K562 (cell line): ENCODE measurements around the gene GGA3. TPM values are rescaled to one million over a fixed set of nuclear protein-coding genes. Genes with fewer than 3 reads are reported as not detected.

ENCODE experiments used
- ATAC-seq: fragments of 200-7000 bp; cut with Tn5 transposase; 3 replicates; pipeline ENCODE4 v1.9.1; 2020; ENCODE audit warnings: moderate library complexity
- Bru-seq: library from RNA; stranded (reverse); fragments of 400-500 nt; gene quantifications from one replicate; lab custom pipeline; 2021; lab: Mats Ljungman, UMichigan
- BruChase-seq, 2 experiments: library from RNA; stranded (reverse); fragments of 400-500 nt; gene quantifications; one replicate each; lab custom pipeline; 2021; lab: Mats Ljungman, UMichigan
- BruUV-seq: library from RNA; stranded (reverse); fragments of 400-500 nt; replicated peaks from 2 replicates; lab custom pipeline; 2021; lab: Mats Ljungman, UMichigan
- CTCF ChIA-PET: fragments of 300-600 bp; formaldehyde crosslinking; extraction: SDS; loops from one replicate; lab custom pipeline; 2021; ENCODE audit warnings: low intra/inter-chr PET ratio; lab: Yijun Ruan, JAX
- POLR2A ChIA-PET: fragments of 300-600, 350-650 bp; sonication (Branson Sonifier 250); formaldehyde crosslinking; extraction: SDS; loops from one replicate; lab custom pipeline; 2021; ENCODE audit warnings: antibody characterized with exemption, inconsistent platforms; lab: Yijun Ruan, JAX
- DNase-seq, 4 experiments: peaks; one replicate each; pipeline versions ENCODE4 v3.0.0 to v3.0.0-alpha.2; 2011 to 2018; ENCODE audit warnings: low spot score in 3 of 4, mixed read lengths in 3 of 4; ENCODE audit errors: extremely low read depth in 1 of 4
- FAIRE-seq: peaks from 2 replicates; lab custom pipeline; 2011; peaks lifted over from hg19 to GRCh38; lab: Jason Lieb, UNC
- H2AFZ ChIP-seq: 2 replicates; pipeline ENCODE4 v1.6.0; 2011; ENCODE audit warnings: low read depth, low read length, control low read depth, inconsistent platforms
- H3K27ac ChIP-seq: fragments of 200-600 bp; 3 replicates; pipeline ENCODE4 v1.8.0; 2011; ENCODE audit warnings: low read depth, mild to moderate bottlenecking, control low read depth, inconsistent platforms, low read length, moderate library complexity, mixed read lengths; ENCODE audit errors: extremely low read depth
- H3K27me3 ChIP-seq, 2 experiments: fragments of 300-600 bp in 1 of 2; 2 replicates in 1 of 2; 3 replicates in 1 of 2; pipeline versions ENCODE4 v1.6.0 to v1.8.0; 2011; ENCODE audit warnings: inconsistent platforms in 2 of 2, low read length in 2 of 2, mild to moderate bottlenecking in 1 of 2, mixed read lengths in 1 of 2, moderate library complexity in 1 of 2; ENCODE audit not compliant: control insufficient read depth in 2 of 2, insufficient read depth in 2 of 2
- H3K36me3 ChIP-seq: fragments of 300-600 bp; 3 replicates; pipeline ENCODE4 v1.8.0; 2011; ENCODE audit warnings: mild to moderate bottlenecking, low read length, inconsistent platforms; ENCODE audit not compliant: control insufficient read depth, insufficient read depth
- H3K4me1 ChIP-seq, 2 experiments: fragments of 200-600 bp in 1 of 2; replicated peaks in 1 of 2; 2 replicates in 1 of 2; 3 replicates in 1 of 2; pipeline versions ENCODE4 v1.5.1 to v1.8.0; 2011; ENCODE audit warnings: inconsistent platforms in 2 of 2, low read length in 2 of 2, mild to moderate bottlenecking in 1 of 2, mixed read lengths in 1 of 2, moderate library complexity in 1 of 2; ENCODE audit not compliant: control insufficient read depth in 2 of 2, insufficient read depth in 2 of 2
- H3K4me2 ChIP-seq: 2 replicates; pipeline ENCODE4 v1.6.1; 2011; ENCODE audit warnings: low read length, control low read depth, inconsistent platforms, mixed read lengths; ENCODE audit not compliant: insufficient read depth
- H3K4me3 ChIP-seq: fragments of 200-600 bp; sonication (generic), shearing (Covaris generic); 2 replicates; pipeline ENCODE4 v1.5.1; 2016; ENCODE audit warnings: control low read depth, inconsistent platforms
- H3K79me2 ChIP-seq: fragments of 200-600 bp; 3 replicates; pipeline ENCODE4 v1.8.0; 2011; ENCODE audit warnings: low read length, inconsistent platforms; ENCODE audit not compliant: control insufficient read depth, insufficient read depth
- H3K9ac ChIP-seq, 2 experiments: 2 replicates each; pipeline versions ENCODE4 v1.6.0 to v1.6.1; 2011; ENCODE audit warnings: low read depth in 2 of 2, low read length in 2 of 2, control low read depth in 1 of 2, inconsistent platforms in 1 of 2, mild to moderate bottlenecking in 1 of 2, mixed read lengths in 1 of 2; ENCODE audit not compliant: insufficient read depth in 1 of 2
- H3K9me1 ChIP-seq: one replicate; pipeline ENCODE4 v1.6.0; 2011; ENCODE audit warnings: inconsistent platforms, mild to moderate bottlenecking, low read length, moderate library complexity; ENCODE audit not compliant: control insufficient read depth, insufficient read depth
- H3K9me3 ChIP-seq: replicated peaks from 2 replicates; pipeline ENCODE4 v1.5.1; 2011; ENCODE audit warnings: low read depth, low read length, inconsistent platforms; ENCODE audit not compliant: control insufficient read depth, insufficient read depth
- H4K20me1 ChIP-seq: replicated peaks from 2 replicates; pipeline ENCODE4 v1.6.1; 2011; ENCODE audit warnings: low read length, inconsistent platforms, mixed read lengths; ENCODE audit not compliant: control insufficient read depth, insufficient read depth
- PHB ChIP-seq: fragments of 250-450 bp; sonication (Bioruptor Pico); IDR thresholded peaks from 2 replicates; pipeline ENCODE4 v1.5.0; 2021
- POLR3G ChIP-seq: IDR thresholded peaks from 2 replicates; pipeline ENCODE4 v1.6.1; 2011; ENCODE audit not compliant: insufficient read length, insufficient replicate concordance; ENCODE audit errors: extremely low read depth
- WGBS: fragments of 100-300 bp; shearing (Covaris generic); methylation state at CpG from one replicate; pipeline ENCODE4 v1.1.6; 2016; ENCODE audit warnings: low coverage, mixed read lengths; ENCODE audit not compliant: insufficient coverage; ENCODE audit errors: missing lambda C conversion rate; 5-methylcytosine and 5-hydroxymethylcytosine counted together
- in situ Hi-C: fragments of 300-500 bp; cut with MboI; formaldehyde crosslinking; loops from 4 replicates; pipeline ENCODE4 v1.15.0; 2018; ENCODE audit warnings: inconsistent platforms, mixed read lengths
- intact Hi-C: fragments of 100-400 bp; cut with micrococcal nuclease; formaldehyde crosslinking; loops from 2 replicates; pipeline ENCODE4 v1.14.2; 2022
- long read RNA-seq, 3 experiments: library from polyadenylated mRNA in 2 of 3; library from RNA in 1 of 3; unstranded in 2 of 3; stranded (forward) in 1 of 3; transcript quantifications; one replicate each; pipeline ENCODE4 v2.0.0, GENCODE V29; 2019 to 2022
- polyA minus RNA-seq, 3 experiments: library from RNA; depleted of rRNA, polyadenylated mRNA; stranded (reverse); fragments of >200 nt; gene quantifications; 2 replicates each; pipeline ENCODE4 v1.2.3, GENCODE V29; 2011
- polyA plus RNA-seq, 8 experiments: library from polyadenylated mRNA; depleted of rRNA in 4 of 8; stranded (reverse) in 5 of 8; unstranded in 3 of 8; fragments of >200 nt; fragmentation: Nextera tagmentation in 2 of 8; fragmentation: Illumina TruSeq in 1 of 8; extraction: Ambion mirVana in 2 of 8; extraction: Trizol in 1 of 8; gene quantifications; 2 replicates each; pipeline versions ENCODE4 v1.2.1 to v1.2.3, GENCODE V29; 2011 to 2014; ENCODE audit warnings: inconsistent platforms in 1 of 8, missing spikeins in 1 of 8
- total RNA-seq, 7 experiments: library from RNA; depleted of rRNA in 6 of 7; stranded (reverse); fragments of >200 nt in 6 of 7; fragmentation: Illumina TruSeq in 2 of 7; extraction: Trizol in 2 of 7; gene quantifications; 2 replicates each; pipeline versions ENCODE4 v1.2.1 to v1.2.3, GENCODE V29; 2011 to 2021; ENCODE audit warnings: low replicate concordance in 1 of 7
- TF ChIP-seq, protein P1 (sequence below), 2 experiments: IDR thresholded peaks; 2 replicates each; pipeline ENCODE4 v1.6.1; 2012; ENCODE audit warnings: improper control_type of control experiment in 2 of 2, low read depth in 2 of 2, low read length in 2 of 2, borderline replicate concordance in 1 of 2
- TF ChIP-seq, protein P2 (sequence below): fragments of 250-450 bp; sonication (Bioruptor Pico); IDR thresholded peaks from 2 replicates; pipeline ENCODE4 v1.5.0; 2021; ENCODE audit warnings: mild to moderate bottlenecking, moderate library complexity

The GGA3 gene, protein sequence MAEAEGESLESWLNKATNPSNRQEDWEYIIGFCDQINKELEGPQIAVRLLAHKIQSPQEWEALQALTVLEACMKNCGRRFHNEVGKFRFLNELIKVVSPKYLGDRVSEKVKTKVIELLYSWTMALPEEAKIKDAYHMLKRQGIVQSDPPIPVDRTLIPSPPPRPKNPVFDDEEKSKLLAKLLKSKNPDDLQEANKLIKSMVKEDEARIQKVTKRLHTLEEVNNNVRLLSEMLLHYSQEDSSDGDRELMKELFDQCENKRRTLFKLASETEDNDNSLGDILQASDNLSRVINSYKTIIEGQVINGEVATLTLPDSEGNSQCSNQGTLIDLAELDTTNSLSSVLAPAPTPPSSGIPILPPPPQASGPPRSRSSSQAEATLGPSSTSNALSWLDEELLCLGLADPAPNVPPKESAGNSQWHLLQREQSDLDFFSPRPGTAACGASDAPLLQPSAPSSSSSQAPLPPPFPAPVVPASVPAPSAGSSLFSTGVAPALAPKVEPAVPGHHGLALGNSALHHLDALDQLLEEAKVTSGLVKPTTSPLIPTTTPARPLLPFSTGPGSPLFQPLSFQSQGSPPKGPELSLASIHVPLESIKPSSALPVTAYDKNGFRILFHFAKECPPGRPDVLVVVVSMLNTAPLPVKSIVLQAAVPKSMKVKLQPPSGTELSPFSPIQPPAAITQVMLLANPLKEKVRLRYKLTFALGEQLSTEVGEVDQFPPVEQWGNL
- total RNA-seq (2011; cell fraction: chromatin; rRNA removed; ENCODE audit: low replicate concordance), result 229 and 410 TPM in 2 replicates
- 168 and 211 TPM in 2 replicates for total RNA-seq (2011; cell fraction: nucleolus; rRNA removed)
- 138 and 145 TPM in 2 replicates for total RNA-seq (2011; cell fraction: nucleoplasm; rRNA removed)
- total RNA-seq (2014; rRNA removed) (16.3 and 27.7 TPM in 2 replicates), total RNA-seq (2014; rRNA removed; fragmentation: Illumina TruSeq; extraction: Trizol) (25.4 and 26.5 TPM in 2 replicates), total RNA-seq (2015; rRNA removed; fragmentation: Illumina TruSeq; extraction: Trizol) (21.3 and 23.7 TPM in 2 replicates), total RNA-seq (2021) (60.9 and 64.9 TPM in 2 replicates), polyA plus RNA-seq (2011; rRNA removed) (40.9 and 74.6 TPM in 2 replicates), polyA plus RNA-seq (2014; fragmentation: Illumina TruSeq; extraction: Trizol) (51.7 and 54.2 TPM in 2 replicates), polyA plus RNA-seq (2014; fragmentation: Nextera tagmentation; extraction: Ambion mirVana) (1 to 10 TPM; 5.7 to 6.3 TPM), polyA plus RNA-seq (2014; rRNA removed) (41.2 and 45.9 TPM in 2 replicates), polyA minus RNA-seq (2011; rRNA and poly(A)+ RNA removed) (76.1 and 105 TPM in 2 replicates), Bru-seq, nascent RNA (percentile 80 among the genes with signal in this experiment), BruChase-seq, experiment 1, labeled RNA remaining after a 2-hour chase (percentile 71 among the genes with signal in this experiment), BruChase-seq, experiment 2, labeled RNA remaining after a 6-hour chase (percentile 77 among the genes with signal in this experiment)
- polyA plus RNA-seq (2011; cell fraction: cytosol; rRNA removed), result 24.6 and 25.5 TPM in 2 replicates
- 329 and 442 TPM in 2 replicates for polyA plus RNA-seq (2011; cell fraction: nucleus; rRNA removed)
- 65.7 and 79.7 TPM in 2 replicates for polyA plus RNA-seq (2012)
- polyA minus RNA-seq (2011; cell fraction: cytosol; rRNA and poly(A)+ RNA removed), result 29.3 and 34.2 TPM in 2 replicates
- 52.4 and 72.0 TPM in 2 replicates for polyA minus RNA-seq (2011; cell fraction: nucleus; rRNA and poly(A)+ RNA removed)
- long read RNA-seq, experiment 1, full-length matches to known transcripts, result 23 of 138 reads
- long read RNA-seq, experiment 1, partial matches to known transcripts, result 57 of 138 reads
- long read RNA-seq, experiment 1, other reads (novel, unspliced or antisense), result 58 of 138 reads
- long read RNA-seq, experiment 2, full-length matches to known transcripts, result 8 of 53 reads
- long read RNA-seq, experiment 2, partial matches to known transcripts, result 9 of 53 reads
- long read RNA-seq, experiment 2, other reads (novel, unspliced or antisense), result 36 of 53 reads
- long read RNA-seq, experiment 3, full-length matches to known transcripts, result 2 of 10 reads
- long read RNA-seq, experiment 3, partial matches to known transcripts, result 3 of 10 reads
- long read RNA-seq, experiment 3, other reads (novel, unspliced or antisense), result 5 of 10 reads

DNA sequence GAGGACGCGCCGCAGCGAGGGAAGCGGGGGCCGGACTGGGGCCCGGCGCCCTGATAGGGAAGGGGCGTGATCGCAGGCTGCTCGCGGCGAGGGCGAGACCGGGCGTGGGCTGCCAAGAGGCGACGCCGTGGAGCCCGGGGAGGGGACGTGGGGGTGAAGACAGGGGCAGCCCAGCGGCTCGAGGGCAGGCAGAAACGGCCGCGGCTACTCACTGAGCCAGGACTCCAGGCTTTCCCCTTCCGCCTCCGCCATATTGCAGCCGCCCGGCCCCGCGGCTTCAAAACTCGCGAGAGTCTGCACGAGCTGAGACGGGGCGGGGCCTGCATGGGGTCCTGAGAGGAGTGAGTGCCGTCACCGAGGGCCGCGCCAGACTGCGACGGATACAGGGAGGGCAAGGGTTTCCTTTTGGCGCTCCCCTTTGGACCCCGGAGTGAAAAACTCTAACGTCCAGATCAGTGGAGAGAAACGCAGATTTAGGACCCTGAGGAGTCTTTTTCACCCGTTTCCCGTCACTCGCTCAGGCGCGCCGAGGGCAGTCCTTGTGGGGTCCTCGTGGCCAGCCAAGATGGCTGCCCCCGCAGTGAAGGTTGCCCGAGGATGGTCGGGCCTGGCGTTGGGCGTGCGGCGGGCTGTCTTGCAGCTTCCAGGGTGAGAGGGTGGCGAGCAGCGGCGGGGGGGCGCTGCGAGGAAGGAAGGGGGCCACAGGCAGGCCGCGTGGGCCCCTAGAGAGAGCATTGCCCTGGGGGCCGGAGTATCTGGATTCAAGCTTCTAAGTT is at the start of gene GGA3, which contains the start of gene MRPS7:
TSS of gene GGA3 (minus strand) at position 271 of the 776 bp plus-strand sequence. CDS start at position 252, 19 bp downstream.
TSS of gene MRPS7 (plus strand) at position 544 of the 776 bp plus-strand sequence. CDS start at position 566, 22 bp downstream.
- peak; percentile 63 for FAIRE-seq
- no peak for TF ChIP-seq POLR3G
- no peak; the same call in 1 of the 2 replicates for TF ChIP-seq PHB (CRISPR knock-in tag)
- TF ChIP-seq, protein P1, sequence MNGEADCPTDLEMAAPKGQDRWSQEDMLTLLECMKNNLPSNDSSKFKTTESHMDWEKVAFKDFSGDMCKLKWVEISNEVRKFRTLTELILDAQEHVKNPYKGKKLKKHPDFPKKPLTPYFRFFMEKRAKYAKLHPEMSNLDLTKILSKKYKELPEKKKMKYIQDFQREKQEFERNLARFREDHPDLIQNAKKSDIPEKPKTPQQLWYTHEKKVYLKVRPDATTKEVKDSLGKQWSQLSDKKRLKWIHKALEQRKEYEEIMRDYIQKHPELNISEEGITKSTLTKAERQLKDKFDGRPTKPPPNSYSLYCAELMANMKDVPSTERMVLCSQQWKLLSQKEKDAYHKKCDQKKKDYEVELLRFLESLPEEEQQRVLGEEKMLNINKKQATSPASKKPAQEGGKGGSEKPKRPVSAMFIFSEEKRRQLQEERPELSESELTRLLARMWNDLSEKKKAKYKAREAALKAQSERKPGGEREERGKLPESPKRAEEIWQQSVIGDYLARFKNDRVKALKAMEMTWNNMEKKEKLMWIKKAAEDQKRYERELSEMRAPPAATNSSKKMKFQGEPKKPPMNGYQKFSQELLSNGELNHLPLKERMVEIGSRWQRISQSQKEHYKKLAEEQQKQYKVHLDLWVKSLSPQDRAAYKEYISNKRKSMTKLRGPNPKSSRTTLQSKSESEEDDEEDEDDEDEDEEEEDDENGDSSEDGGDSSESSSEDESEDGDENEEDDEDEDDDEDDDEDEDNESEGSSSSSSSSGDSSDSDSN (IDR thresholded peaks at IDR 0.05; ENCODE audit: borderline replicate concordance in 1 of 2, low read depth in 2 of 2, low read length in 2 of 2), result no peak
- TF ChIP-seq, protein P2, sequence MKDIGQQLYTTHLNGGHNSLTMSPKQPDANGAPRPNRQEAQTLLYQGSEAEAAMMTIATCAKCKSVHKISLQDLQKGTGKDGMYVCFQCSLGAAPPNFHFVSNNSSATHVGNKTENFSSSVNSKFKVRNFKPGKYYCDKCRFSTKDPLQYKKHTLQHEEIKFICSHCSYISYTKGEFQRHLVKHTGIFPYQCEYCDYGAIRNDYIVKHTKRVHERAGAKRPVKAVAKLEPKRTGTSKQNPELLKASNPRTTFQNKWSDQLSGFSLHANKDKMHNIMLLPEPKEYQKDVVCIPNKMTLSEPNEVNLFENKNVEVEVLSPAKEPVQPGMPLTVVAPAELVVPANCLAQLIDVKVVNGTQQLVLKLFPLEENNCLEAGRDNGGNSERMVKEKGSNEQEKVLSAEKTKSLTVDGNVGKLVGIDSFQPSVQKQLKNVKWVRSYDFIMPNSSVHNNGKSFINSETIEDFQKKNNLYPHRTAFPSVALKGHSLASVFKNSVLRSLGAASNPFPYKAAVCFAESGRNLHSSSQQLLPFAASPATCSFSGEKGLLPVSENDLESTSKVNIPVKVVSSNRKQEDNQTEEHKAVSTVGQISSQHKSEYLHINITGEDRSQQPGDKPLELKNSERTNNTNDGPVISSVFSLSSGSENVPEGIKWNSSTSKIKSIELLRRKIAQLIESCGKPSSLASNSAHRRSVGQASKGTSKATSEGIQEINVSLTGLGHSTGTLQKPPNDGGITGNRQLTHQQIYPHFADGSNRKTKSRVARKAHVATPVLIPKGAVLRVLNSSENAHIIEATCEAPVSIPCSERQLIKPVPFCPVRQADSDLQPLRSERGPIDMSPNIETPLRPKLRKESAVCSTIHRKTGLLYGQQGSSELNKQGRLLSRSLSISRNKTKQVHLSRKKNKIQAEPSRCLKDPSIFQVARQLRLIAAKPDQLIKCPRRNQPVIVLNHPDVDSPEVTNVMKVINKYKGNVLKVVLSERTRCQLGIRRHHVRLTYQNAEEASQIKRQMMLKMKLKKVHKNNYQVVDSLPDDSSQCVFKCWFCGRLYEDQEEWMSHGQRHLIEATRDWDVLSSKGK, result no peak

More for the DNA sequence above, at the start of gene GGA3, which contains the start of gene MRPS7:
- no peaks in the 10 kb centered on the region for H4K20me1 ChIP-seq
- intact Hi-C loops (loop anchor here (2.0 kb wide), 1 partner anchor 21 kb away; no protein-coding TSS in a partner anchor), in situ Hi-C loops (loop anchor here (10.0 kb wide), 1 partner anchor 153 kb away; no protein-coding TSS in a partner anchor)
- peaks cover 20 to 23% of the 10 kb centered on the region in 2 experiments; a peak in 4 of 5 replicates for H3K4me1 ChIP-seq
- no TSS peak for BruUV-seq
- H3K79me2 ChIP-seq, result peaks cover 64% of the 10 kb centered on the region
- H3K4me3 ChIP-seq, result peak within 1 kb of the TSS; percentile 91
- peaks cover 50% of the 10 kb centered on the region; the same call in 2 of the 3 replicates for H3K36me3 ChIP-seq
- H2AFZ ChIP-seq, result peak within 1 kb of the TSS; percentile 89
- ATAC-seq (peak; percentile 96), DNase-seq (peak; percentile 86 to 97 (median 94))
- ChIA-PET POLR2A (interaction anchor here (0.5 to 6.3 kb wide), 36 partner anchors 9 to 1121 kb away, joined by 3 to 85 read pairs (median 5); partner anchors contain the start of genes GRB2, JPT1, MIF4GD and NUP85), CTCF (interaction anchor here (0.6 to 2.0 kb wide), 3 partner anchors 21 to 214 kb away, joined by 3 to 4 read pairs (median 3); partner anchors contain the start of gene KCTD2)
- peak within 1 kb of the TSS; percentile 93 for H3K27ac ChIP-seq
- H3K4me2 ChIP-seq, result peak within 1 kb of the TSS; percentile 100
- H3K27me3 ChIP-seq, result no peaks in the 10 kb centered on the region
- no peaks in the 10 kb centered on the region for H3K9me3 ChIP-seq
- peak within 1 kb of the TSS; percentile 94 to 100 for H3K9ac ChIP-seq
- under 1% methylated on average over 56 of the region's 69 CpGs for WGBS
- H3K9me1 ChIP-seq, result no peaks in the 10 kb centered on the region
